B cell (primary cell): ENCODE results near the gene TNFSF8.

Experiments
- CTCF ChIP-seq: fragments of 200-600 bp; IDR thresholded peaks from one replicate; pipeline ENCODE4 v1.8.0; 2022; ENCODE audit warnings: antibody characterized with exemption, mild to moderate bottlenecking
- EZH2 ChIP-seq: IDR thresholded peaks from 2 replicates; pipeline ENCODE4 v1.6.1; 2012; ENCODE audit warnings: borderline replicate concordance, low read depth, mild to moderate bottlenecking, moderate library complexity, low read length; ENCODE audit not compliant: insufficient read depth, poor library complexity, severe bottlenecking

DNA sequence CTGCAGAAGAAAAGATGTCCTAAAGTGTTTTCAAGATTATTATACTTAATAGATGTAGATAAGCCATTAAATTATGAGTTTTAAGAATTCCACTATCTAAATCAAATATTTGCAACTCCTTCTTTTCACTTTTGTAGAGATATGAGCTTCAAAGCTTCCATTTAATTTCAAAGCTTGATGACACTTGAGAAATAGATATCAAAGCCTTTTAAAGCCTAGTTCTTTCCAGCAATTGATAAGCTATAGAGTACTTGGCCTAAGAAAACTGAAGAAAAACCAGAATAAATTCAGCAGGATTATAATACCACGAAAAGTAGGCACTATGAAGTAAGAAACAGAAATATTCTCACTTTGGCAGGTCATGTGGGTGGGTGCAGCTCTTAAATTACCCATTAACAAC lies 1.7 kb downstream of the TNFSF8 start:
- TF ChIP-seq CTCF, result no peak
- TF ChIP-seq EZH2, result no peak
